CD4-positive, alpha-beta T cell treated with Interleukin-21 for 1 hour (primary cell): ENCODE measurements around the gene ZMYND8.
"Not testable (repeated sequence)": the region's sequence is repeated elsewhere in the genome, so short reads cannot be mapped to it uniquely, and the experiment has no call there.

Experiments used
- DNase-seq: peaks from one replicate; pipeline ENCODE4 v3.0.0-alpha.2; 2020

ZMYND8 gene

GRCh38 chr20:47356526-47357295 lies at the start of gene ZMYND8:
Gene ZMYND8, minus strand, starts transcription at chr20:47356699. Its CDS starts 29 bp downstream, at chr20:47356670.
- peak; percentile 98 for DNase-seq

DNA sequence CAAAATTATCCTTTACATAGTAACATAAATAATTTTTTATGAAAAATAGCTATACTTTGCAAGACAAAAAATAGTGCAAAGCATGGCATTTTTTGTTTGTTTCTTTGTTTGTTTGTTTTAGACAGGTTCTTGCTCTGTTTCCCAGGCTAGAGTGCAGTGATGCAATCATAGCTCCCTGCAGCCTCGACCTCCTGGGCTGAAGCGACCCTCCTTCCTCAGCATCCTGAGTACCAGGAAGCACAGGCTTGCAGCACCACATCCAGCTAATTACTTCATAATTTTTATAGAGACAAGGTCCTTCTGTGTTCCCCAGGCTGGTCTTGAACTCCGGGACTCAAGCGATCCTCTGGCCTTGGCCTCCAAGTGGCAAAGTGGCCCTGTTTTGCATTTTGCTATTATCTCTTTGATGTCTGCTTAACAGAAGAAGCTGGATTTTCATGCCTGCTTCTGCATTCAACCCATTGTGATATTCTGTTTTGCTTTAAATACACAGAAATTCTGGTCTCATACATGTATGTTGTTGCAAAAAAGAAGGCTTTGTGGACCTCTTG lies 49.4 kb upstream of the ZMYND8 start:
- no peak for DNase-seq

DNA sequence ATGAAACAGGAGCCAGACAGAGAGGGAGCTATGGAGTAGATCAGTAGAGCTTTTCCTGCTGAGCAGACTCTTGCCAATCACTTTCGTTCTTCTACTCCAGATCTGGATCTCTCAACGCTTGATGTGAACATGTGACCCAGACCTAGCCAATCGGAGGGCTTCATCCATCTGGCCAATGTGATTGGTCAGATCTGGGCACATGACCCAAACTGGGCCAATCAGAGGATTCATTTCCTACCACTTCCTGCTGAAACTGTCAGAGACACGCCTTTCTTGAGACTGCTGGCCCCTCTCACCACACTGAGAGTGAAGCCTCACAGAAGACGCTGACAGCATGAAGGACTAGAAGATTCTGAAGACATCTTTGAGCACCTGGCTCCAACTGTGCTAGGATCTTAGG lies 44.2 kb upstream of the ZMYND8 start:
- DNase-seq = no peak

DNA sequence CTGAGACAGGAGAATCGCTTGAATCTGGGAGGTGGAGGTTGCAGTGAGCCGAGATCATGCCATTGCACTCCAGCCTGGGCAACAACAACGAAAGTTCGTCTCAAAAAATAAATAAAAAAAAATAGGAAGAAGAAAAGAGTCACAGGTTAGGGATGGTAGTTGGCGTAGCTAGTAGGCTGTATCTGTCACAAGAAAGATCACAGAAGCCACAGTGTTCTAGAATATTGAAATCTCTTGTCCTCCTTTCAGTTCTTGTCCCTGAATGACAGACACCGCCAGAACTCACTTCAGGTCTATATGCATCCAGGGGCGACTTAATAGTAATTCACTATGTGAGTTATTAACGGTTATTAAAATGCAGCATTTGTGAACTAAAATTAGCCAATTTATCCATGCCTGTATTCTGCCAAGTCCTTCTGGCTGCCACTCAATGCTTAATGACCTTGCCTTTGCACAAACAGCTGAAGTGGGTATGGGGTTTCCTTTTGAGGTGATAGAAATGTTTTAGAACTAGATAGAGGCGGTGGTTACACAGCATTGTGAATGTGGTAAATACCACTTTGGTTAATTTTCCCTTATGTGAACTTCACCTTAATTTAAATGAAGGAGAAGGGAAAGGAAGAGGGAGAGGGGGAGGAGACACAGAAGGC lies 41.3 kb upstream of the ZMYND8 start:
- DNase-seq = no peak

GRCh38 chr20:47396762-47397476 lies 40.4 kb upstream of the ZMYND8 start:
- no peak for DNase-seq

- DNase-seq = not testable (repeated sequence)
Observed at GRCh38 chr20:47393796-47394514, 37.5 kb upstream of the ZMYND8 start.

GRCh38 chr20:47392721-47393073 lies 36.2 kb upstream of the ZMYND8 start:
- DNase-seq = no peak

DNA sequence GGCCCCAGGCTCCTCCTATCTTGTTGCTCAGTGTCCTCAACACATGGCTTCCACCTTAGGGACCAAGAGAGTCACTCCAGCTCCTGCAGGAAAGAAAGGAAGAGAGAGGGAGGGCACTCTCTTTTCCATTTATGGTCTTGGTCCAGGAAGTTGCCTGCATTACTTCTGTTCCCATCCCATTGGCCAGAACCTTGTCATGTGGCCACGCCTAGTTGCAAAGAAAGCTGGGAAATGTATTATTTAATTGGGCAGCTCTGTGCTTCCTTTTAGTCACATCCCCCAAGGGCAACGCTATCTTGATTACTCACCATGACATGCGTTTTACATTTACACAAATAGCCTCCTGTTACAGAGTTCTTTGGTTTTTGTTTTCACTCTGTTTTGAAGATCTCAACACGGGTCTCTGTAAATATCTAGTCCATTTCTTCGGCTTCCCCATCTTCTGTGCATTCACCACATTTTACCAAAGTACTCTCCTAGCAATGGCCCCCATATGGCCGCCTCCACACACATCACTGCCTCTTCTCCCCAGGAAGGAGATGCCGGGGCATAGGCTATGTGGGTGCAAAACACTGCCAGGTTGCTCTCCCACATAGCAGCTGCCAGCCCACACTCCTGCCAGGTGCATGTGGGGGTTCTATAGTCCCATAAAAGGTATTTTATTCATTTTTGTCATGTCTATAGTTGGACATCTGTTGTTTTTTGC lies 35.7 kb upstream of the ZMYND8 start:
- DNase-seq = no peak

DNA sequence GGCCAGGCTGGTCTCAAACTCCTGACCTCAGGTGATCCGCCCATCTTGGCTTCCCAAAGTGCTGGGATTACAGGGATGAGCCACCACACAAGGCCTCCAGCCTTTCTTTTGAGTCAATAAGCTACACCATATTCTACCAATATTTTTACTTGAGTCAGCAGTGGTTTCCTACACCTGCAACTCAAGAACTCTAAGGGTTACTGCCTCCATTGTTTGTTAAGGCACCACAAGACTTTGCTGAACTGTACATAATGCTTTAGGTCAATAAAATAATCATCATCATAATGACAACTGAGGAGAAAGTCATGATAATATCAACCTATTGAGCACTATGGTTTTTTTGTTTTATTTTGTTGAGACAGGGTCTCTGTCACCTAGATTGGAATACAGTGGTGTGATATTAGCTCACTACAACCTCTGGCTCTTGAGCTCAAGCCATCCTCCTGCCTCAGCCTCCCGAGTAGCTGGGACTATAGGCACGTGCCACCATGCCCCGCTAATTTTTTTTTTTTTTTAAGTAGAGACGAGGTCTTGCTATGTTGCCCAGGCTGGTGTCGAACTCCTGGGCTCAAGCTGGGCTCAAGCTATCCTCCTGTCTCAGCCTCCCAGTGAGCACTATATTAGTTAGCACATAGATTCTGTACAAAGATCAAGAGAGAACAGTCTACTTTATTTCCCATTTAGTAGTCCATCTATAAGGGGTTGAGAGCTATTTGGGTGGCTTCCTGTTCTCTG lies 34.9 kb upstream of the ZMYND8 start:
- no peak for DNase-seq

DNA sequence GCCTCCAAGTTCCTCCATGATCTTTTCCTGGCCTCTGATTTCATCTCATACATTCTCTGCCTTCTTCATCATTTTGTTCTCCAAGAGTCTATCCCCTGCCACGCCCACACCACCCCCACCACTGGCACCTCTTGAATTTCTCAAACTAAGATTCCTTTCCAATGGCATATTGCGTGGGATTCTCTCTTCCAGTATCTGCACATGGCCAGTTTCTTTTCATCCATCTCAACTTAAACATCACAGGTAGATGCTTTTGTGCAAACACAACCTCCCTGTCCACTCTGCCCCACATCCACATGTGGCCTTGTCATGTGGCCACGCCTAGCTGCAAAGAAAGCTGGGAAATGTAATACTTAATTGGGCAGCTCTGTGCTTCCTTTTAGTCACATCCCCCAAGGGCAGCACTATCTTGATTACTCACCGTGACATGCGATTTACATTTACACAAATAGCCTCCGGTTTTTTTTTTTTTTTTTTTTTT lies 33.4 kb upstream of the ZMYND8 start:
- no peak for DNase-seq

- DNase-seq = not testable (repeated sequence)
Observed at GRCh38 chr20:47385968-47386367, 29.5 kb upstream of the ZMYND8 start.

GRCh38 chr20:47382746-47383415 lies 26.4 kb upstream of the ZMYND8 start:
- no peak for DNase-seq

GRCh38 chr20:47380481-47380880 lies 24.0 kb upstream of the ZMYND8 start:
- DNase-seq = no peak

GRCh38 chr20:47379433-47380150 lies 23.1 kb upstream of the ZMYND8 start:
- DNase-seq = no peak

GRCh38 chr20:47377122-47377722 lies 20.7 kb upstream of the ZMYND8 start:
- no peak for DNase-seq

- DNase-seq = not testable (repeated sequence)
Observed at GRCh38 chr20:47376096-47376643, 19.7 kb upstream of the ZMYND8 start.

GRCh38 chr20:47374121-47374520 lies 17.6 kb upstream of the ZMYND8 start:
- not testable (repeated sequence) for DNase-seq

GRCh38 chr20:47373206-47373733 lies 16.8 kb upstream of the ZMYND8 start:
- DNase-seq = no peak
